Measurements from ENCODE around the gene DDX28.
"Not testable (repeated sequence)": the region's sequence is repeated elsewhere in the genome, so short reads cannot be mapped to it uniquely, and the experiment has no call there.

Gene DDX28

DNA sequence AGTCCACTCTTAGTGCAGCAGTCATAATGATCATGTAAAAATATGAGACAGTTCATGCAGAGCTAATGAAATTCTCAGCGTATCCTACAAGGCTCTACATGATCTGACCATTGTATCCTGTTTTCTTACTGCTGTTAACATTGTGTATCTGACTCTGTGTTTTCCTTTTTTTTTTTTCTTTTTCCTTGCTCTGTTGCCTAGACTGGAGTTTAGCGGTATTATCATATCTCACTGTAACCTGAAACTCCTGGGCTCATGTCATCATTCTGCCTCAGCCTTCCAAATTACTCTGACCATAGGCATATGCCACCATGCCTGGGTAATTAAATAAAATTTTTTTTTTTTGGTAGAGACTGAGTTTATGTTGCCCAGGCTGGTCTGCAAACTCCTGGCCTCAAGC lies 12.2 kb upstream of the DDX28 start:
- FAIRE-seq: no peak

- no peak for FAIRE-seq
Observed at GRCh38 chr16:68033101-68033500, 10.1 kb upstream of the DDX28 start.

GRCh38 chr16:68031951-68032350 lies 8.9 kb upstream of the DDX28 start:
- FAIRE-seq: no peak

- not testable (repeated sequence) for FAIRE-seq
Observed at GRCh38 chr16:68030108-68030507, 7.1 kb upstream of the DDX28 start.

- FAIRE-seq: no peak
Observed at GRCh38 chr16:68028996-68029395, 6.0 kb upstream of the DDX28 start.

DNA sequence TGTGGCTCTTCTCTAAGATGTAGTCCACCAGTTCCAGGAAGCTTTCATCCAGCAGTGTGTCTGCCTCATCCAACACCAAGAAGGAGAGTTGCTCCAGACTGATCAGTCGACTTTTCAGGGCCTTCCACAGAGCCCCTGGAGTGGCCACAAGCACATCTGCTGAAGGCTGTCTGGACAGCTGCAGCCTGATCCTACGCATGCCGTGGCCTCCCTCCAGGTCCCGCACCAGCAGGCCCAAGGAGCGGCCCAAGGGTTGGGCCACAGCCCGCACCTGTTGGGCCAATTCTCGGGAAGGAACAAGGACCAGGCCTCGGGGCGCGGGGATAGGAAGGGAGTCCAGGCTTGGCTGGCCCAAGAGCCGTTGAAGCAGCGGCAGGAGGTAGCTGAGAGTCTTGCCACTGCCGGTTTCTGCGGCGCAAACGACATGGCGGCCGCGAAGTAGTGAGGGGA lies 729 bp downstream of the DDX28 start:
- FAIRE-seq: no peak

DNA sequence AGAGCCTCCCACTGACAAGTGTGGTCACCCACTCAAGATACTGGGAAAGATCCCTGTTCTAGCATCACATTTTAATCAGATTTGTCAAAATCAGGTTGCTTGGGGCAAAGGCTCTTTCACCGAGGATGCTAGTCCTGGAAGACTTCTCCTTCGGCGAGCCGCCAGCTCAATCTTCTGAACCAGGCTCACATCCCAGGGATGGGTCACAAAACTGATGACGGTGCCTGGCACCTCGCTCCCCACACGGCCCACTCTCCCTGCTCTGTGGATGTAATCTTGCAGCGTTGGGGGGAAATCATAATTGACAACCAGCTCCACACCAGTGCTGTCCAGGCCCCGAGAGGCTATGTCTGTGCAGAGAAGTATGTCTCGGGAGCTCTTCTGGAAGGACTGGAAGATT lies 1.5 kb downstream of the DDX28 start:
- FAIRE-seq: no peak

GRCh38 chr16:68019167-68019680 lies 3.8 kb downstream of the DDX28 start:
- no peak for FAIRE-seq

GRCh38 chr16:68015681-68016080 lies 7.4 kb downstream of the DDX28 start, which contains the start of gene DPEP2NB:
Gene DPEP2NB (minus strand): TSS chr16:68015911. CDS start chr16:68015770, 141 bp downstream.
- FAIRE-seq: no peak

DNA sequence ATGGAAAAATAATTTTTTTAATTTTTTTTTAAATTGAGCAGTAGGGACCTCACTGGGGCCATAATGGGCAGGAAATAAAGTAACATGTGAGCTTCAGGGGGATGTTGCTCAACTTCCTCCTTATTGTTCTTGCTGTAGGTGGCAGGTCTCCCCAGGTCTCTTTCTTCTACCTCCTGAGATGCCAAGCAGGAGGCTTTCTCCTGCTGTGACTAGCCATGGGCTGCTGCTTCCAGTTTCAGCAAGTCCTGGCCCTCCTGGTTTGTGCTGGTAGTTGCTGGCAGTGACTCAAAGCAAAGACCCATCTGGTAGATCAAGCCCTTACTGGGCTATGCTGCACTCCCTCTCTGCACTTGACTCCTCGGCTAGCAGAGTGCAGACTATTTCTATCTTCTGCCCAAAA lies 9.6 kb downstream of the DDX28 start:
- no peak for FAIRE-seq

DNA sequence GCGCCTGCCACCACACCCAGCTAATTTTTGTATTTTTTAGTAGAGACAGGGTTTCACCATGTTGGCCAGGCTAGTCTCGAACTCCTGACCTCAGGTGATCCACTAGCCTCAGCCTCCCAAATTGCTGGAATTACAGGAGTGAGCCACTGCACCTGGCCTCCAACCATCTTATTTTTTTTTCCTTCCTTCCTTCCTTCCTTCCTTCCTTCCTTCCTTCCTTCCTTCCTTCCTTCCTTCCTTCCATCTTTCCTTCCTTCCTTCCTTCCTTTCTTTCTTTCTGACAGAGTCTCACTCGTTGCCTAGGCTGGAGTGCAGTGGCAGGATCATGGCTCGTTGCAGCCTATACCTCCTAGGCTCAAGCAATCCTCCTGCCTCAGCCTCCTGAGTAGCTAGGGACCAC lies 13.2 kb downstream of the DDX28 start:
- FAIRE-seq: not testable (repeated sequence)

- no peak for FAIRE-seq
Observed at GRCh38 chr16:68009157-68009735, 13.8 kb downstream of the DDX28 start.

GRCh38 chr16:68005786-68006286 lies 17.2 kb downstream of the DDX28 start:
- no peak for FAIRE-seq

DNA sequence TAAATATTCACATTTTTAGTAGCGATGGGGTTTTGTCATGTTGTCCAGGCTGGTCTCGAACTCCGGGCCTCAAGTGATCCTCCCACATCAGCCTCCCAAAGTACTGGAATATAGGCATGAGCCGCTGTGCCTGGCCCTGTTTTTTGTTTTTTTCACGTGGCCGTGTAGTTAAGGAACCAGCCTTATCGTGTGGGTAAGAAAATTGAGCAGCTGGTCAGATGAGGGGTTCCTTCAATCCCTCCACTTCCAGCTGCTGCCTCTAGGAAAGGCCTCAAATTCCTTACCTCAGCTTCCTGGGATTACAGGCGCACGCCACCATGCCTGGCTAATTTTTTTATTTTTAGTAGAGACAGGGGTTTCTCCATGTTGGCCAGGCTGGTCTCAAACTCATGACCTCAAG lies 17.8 kb downstream of the DDX28 start:
- no peak for FAIRE-seq

- no peak for FAIRE-seq
Observed at GRCh38 chr16:68003031-68003430, 20.0 kb downstream of the DDX28 start.

DNA sequence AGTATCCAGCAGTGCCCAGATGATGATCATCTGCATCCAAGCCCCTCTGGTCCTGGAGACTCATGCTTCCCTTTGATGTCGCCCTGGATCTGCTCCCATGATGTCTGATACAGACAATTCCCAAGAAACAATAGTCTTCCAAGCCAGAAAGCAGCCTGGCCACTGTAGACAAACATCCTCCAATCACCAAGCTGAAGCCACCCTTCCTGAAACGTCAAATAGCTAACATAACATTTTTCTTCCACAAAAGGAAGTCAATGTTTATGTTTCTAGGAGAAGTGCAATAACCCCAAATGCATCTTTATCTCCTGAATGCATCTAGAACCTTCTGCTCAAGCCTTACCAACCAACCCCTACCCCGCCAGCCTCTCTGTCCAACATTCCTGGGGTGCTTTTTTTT lies 22.6 kb downstream of the DDX28 start:
- no peak for FAIRE-seq

DNA sequence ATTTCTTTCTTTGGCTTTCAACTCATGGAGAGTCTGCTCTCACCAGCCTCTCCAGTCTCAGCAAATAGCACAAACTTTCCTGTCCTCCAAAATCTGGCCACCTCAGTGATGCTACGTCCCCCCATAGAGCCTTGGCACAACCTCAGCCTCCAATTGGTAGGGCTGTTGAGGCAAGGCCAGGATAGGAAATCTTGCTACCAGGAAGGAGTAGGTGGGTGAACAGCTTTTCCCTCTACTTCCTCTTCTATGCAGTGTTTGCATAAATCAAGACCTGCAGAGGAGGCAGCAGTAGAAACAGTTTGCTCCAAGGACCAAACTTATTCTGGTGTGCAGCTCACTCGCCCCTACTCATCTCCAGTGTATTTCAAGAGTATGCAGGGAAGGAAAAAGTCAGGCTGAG lies 23.0 kb downstream of the DDX28 start:
- no peak for FAIRE-seq

GRCh38 chr16:67998779-67999688 lies 24.0 kb downstream of the DDX28 start, which contains the start of gene DPEP2:
Gene DPEP2 (minus strand): TSS chr16:67999484. CDS start chr16:67993212, 6,272 bp downstream.
- not testable (repeated sequence) for FAIRE-seq

DNA sequence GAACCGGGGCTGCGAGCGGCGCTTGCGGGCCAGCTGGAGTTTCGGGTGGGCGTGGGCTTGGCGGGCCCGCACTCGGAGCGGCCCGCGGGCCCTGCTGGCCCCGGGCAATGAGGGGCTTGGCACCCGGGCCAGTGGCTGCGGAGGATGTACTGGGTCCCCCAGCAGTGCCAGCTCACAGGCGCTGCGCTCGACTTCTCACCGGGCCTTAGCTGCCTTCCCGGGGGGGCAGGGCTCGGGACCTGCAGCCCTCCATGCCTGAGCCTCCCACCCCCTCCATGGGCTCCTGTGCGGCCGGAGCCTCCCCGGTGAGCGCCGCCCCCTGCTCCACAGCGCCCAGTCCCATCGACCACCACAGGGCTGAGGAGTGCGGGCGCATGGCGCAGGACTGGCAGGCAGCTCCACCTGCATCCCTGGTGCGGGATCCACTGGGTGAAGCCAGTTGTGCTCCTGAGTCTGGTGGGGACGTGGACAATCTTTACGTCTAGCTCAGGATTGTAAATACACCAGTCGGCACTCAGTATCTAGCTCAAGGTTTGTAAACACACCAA lies 24.7 kb downstream of the DDX28 start:
- not testable (repeated sequence) for FAIRE-seq

DNA sequence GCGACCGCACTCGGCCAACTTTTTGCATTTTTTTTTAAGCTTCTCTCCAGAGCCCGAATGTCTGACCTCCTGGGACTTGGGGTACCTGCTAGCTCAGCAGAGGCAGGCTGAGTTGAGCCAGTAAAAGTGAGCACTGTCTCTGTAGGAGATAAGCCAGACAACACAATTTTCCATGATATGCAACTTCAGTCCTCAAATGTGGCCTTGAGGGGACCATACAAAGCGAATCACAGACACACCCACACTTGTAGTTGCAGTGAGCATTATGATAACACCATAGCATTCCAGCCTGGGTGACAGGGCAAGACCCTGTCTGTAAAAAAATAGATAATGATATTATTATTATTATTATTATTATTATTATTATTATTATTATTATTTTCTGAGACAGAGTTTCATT lies 26.4 kb downstream of the DDX28 start:
- no peak for FAIRE-seq

GRCh38 chr16:67995423-67995822 lies 27.6 kb downstream of the DDX28 start:
- no peak for FAIRE-seq

DNA sequence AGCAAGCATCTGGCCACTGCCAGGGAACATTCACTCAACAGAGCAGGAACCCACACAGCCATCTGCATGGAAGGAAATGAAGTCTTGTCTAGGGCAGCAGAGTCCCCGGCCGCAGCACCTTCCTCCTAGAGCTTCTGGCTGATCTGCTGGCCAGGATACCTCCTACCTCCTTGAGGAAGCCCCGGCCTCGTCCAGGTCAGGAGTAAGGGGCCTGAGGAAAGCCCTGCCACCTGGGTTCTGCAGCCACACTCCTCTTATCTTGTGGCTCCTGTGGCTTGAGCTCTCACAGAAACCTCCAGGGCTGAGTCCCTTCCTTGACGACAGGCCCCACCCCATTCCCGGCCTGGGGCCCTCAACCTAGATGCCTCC lies 29.0 kb downstream of the DDX28 start:
- FAIRE-seq: not testable (repeated sequence)
